HG03095 (cell line): Measurements from ENCODE around the gene ZNF518A.
"Not testable (repeated sequence)": the region's sequence is repeated elsewhere in the genome, so short reads cannot be mapped to it uniquely, and the experiment has no call there.

Experiments used
- ATAC-seq: cut with Tn5 transposase; IDR thresholded peaks from one replicate; pipeline ENCODE4 v1.9.1; 2021; ENCODE audit warnings: moderate library complexity; ENCODE audit not compliant: unreplicated experiment

The ZNF518A gene

GRCh38 chr10:96136810-96137209 is 6.7 kb downstream of the ZNF518A start:
- ATAC-seq = no peak

- no peak for ATAC-seq
Measured at GRCh38 chr10:96137567-96137966, 7.5 kb downstream of the ZNF518A start.

GRCh38 chr10:96138102-96138501 is 8.0 kb downstream of the ZNF518A start:
- ATAC-seq = peak; percentile 96

- ATAC-seq = no peak
Measured at GRCh38 chr10:96152437-96152836, 22.3 kb downstream of the ZNF518A start.

- no peak for ATAC-seq
Measured at GRCh38 chr10:96153070-96153469, 23.0 kb downstream of the ZNF518A start.

GRCh38 chr10:96165726-96166125 is 35.6 kb downstream of the ZNF518A start:
- ATAC-seq = no peak

- no peak for ATAC-seq
Measured at GRCh38 chr10:96168546-96168945, 38.4 kb downstream of the ZNF518A start.

- ATAC-seq = no peak
Measured at GRCh38 chr10:96170230-96170629, 40.1 kb downstream of the ZNF518A start.

GRCh38 chr10:96172666-96173065 is 42.6 kb downstream of the ZNF518A start:
- no peak for ATAC-seq

GRCh38 chr10:96176985-96177384 is 46.9 kb downstream of the ZNF518A start:
- ATAC-seq = no peak

GRCh38 chr10:96188421-96188820 is 58.3 kb downstream of the ZNF518A start:
- ATAC-seq = no peak

- ATAC-seq = no peak
Measured at GRCh38 chr10:96188916-96189315, 58.8 kb downstream of the ZNF518A start.

GRCh38 chr10:96189505-96189904 is 59.4 kb downstream of the ZNF518A start:
- not testable (repeated sequence) for ATAC-seq

GRCh38 chr10:96201525-96201924 is 71.4 kb downstream of the ZNF518A start:
- ATAC-seq = no peak

GRCh38 chr10:96205580-96205979 is 75.5 kb downstream of the ZNF518A start:
- no peak for ATAC-seq

- ATAC-seq = peak; percentile 85
Measured at GRCh38 chr10:96208271-96208670, 78.2 kb downstream of the ZNF518A start.

GRCh38 chr10:96208946-96209345 is 78.8 kb downstream of the ZNF518A start:
- no peak for ATAC-seq

GRCh38 chr10:96211764-96212163 is 81.7 kb downstream of the ZNF518A start:
- no peak for ATAC-seq

GRCh38 chr10:96212911-96213310 is 82.8 kb downstream of the ZNF518A start:
- no peak for ATAC-seq
